ENCODE data around the gene ARID4B.
"Not testable (repeated sequence)": the region's sequence is repeated elsewhere in the genome, so short reads cannot be mapped to it uniquely, and the experiment has no call there.

Gene ARID4B

GRCh38 chr1:235221653-235222375 is 106.2 kb downstream of the ARID4B start:
- DNase-seq: no peak

- no peak for DNase-seq
Observed at GRCh38 chr1:235215453-235215852, 112.5 kb downstream of the ARID4B start.

GRCh38 chr1:235214962-235215361 is 113.0 kb downstream of the ARID4B start:
- DNase-seq: not testable (repeated sequence)

- DNase-seq: peak; percentile 14
Observed at GRCh38 chr1:235213752-235214151, 114.2 kb downstream of the ARID4B start.

DNA sequence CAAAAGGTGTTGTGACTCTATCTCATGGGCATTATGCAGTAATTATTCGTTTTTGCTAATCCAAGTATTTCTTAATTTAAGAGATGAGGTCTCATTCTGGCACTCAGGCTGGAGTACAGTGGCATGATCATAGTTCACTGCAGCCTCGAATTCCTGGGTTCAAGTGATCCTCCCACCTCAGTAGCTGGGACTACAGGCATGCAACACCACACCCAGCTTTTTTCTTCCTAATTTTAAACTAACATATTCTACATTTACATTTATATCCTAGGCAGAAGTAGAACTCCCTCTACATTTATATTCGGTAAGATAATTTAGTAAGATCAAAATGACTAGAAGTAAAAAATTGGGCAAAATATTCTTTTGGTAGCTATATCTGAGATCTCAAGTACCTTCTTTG is 116.5 kb downstream of the ARID4B start:
- DNase-seq: no peak

DNA sequence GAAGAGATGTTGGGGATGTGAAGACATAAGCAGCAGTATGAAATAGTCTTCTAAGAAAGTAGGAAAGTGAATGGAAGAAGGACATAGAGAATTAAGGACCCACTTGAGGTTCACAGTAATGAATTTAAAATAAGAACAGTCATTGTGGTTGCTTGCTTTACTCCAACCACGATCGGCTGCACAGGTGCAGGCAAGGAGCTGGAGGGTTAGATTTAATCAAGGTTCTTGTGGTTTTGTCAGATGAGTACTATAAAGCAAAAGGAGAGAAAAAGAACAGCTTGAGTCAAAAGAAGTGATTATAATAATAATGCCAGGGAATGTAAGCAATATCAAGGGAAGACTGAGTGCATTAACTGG is 120.8 kb downstream of the ARID4B start:
- peak; percentile 66 for DNase-seq

GRCh38 chr1:235206533-235207208 is 121.3 kb downstream of the ARID4B start:
- peak; percentile 64 for DNase-seq

- DNase-seq: no peak
Observed at GRCh38 chr1:235205687-235206086, 122.3 kb downstream of the ARID4B start.

GRCh38 chr1:235203428-235203827 is 124.6 kb downstream of the ARID4B start:
- DNase-seq: no peak

GRCh38 chr1:235202447-235202846 is 125.5 kb downstream of the ARID4B start:
- not testable (repeated sequence) for DNase-seq

- DNase-seq: no peak
Observed at GRCh38 chr1:235199441-235199840, 128.5 kb downstream of the ARID4B start.

DNA sequence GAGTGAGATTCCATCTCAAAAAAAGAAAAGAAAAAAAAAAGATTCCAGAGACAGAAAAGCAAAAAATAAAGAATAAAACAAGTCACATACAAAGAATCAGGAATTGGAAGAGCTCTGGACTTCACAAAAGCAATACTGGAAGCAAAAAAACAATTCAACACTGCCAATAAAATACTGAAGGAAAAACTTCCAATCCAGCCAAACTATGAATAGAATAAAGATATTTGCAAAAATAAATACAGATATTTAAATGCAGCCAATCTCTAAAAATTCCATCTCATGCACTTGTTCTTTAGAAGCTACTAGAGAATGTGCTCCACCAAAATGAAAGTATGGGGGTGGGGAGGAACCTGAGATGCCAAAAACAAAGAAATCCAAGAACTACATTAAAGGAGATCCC is 137.5 kb downstream of the ARID4B start:
- DNase-seq: no peak

- no peak for DNase-seq
Observed at GRCh38 chr1:235187316-235187715, 140.7 kb downstream of the ARID4B start.

DNA sequence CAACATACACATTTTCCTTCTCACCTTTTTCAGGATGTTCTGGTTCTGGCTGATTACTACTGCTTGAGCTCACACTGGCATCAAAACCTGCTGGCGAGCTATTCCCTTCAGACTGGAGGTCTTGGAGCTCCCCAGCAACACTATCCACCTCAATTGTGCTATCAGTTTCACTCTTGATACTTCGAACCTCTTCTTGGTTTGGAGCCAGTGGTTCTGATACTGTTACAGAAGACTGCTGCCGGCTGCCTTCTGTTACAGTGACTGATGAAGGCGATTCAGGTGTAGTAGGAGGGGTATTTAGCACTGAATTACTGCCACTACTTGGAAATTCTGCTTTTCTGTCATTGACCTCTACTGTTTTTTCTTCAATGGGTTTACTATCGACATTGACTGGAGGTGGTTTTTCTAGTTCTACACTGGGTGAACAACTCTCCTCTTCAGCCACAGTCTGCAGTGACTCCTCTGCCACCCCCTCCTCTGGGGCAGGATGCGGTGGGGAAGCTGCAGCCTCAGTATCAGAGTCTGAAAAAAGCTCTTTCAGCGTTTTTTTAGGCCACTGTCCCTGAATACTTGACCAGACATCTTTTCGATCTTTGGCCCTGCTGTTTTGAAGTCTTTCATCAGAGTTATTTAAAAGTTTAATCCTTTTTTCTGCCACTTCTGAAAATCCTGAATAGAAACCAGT is 146.3 kb downstream of the ARID4B start:
- DNase-seq: no peak

DNA sequence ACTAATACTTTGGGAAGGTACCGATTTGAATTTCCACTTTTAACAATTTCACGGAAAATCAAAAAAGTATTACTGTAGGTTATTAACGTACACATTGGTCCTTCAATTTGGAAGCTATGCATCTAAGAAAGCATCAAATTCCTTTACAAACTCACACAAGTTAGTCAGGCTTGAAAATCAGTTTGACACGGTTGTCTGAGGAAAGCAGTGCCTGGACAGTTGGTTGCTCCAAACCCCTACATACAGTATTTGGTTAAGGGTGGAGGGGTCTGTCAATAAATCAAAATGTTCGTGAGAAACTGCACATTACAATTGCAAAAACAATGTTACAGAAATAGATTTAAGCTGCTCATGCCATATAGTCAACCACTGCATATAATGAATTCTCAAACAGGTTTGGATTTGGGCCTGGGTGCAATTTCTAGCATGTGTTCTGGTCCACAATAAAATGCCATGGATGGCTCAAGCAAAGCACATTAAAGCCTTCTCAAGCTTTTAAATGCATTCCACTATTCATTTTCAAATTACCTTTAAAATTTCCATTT is 147.0 kb downstream of the ARID4B start:
- no peak for DNase-seq

GRCh38 chr1:235176486-235176885 is 151.5 kb downstream of the ARID4B start:
- no peak for DNase-seq

DNA sequence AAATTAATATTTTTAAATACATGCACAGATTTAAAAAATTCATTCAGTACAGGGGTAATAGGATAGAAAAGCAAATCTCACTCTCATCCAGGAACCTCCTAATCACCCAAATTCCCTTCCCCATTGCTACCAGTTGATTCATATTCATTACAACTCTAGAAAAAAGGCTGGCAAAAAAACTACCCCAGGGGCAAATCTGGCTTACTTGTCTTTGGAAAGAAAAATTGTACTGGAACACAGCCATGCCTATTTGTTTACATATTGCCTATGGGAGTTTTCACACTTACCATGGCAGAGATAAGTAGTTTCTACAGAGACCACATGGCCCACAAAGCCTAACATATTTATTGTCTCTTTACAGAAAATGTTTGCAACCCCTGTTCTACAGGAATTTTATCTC is 158.0 kb downstream of the ARID4B start:
- DNase-seq: no peak

- no peak for DNase-seq
Observed at GRCh38 chr1:235168375-235168774, 159.6 kb downstream of the ARID4B start.

DNA sequence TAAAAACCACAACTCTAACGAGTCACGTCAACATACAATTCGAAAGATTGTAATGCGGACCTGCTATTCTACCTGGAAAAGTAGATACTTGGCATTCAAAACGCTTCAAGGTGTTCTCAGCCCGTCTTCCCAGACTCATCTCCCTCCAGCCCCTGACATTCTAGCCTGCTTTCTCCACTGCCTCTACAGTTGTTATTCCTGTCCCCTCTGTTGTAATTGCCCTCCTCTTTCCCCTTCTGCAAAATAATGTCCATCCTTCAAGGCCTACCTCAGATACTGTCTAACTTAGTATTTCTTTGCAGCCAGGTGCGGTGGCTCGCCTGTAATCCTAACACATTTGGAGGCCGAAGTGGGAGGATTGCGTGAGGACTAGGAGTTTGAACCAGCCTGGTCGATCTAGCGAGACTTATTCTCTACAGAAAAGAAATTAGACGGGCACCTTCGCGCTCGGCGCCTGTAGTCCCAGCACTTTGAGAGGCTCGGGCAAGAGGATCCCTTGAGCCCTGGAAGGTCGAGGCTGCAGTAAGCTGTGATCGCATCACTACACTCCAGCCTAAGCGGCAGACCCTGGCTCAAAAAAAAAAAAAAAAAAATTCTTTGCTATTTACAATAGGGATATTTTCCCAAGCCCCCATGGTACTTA is 166.2 kb downstream of the ARID4B start:
- DNase-seq: no peak

GRCh38 chr1:235160957-235161684 is 166.9 kb downstream of the ARID4B start, which contains the start of gene RBM34:
Gene RBM34 (minus strand): TSS chr1:235161250. CDS start chr1:235161226, 24 bp downstream.
- DNase-seq: peak; percentile 95

DNA sequence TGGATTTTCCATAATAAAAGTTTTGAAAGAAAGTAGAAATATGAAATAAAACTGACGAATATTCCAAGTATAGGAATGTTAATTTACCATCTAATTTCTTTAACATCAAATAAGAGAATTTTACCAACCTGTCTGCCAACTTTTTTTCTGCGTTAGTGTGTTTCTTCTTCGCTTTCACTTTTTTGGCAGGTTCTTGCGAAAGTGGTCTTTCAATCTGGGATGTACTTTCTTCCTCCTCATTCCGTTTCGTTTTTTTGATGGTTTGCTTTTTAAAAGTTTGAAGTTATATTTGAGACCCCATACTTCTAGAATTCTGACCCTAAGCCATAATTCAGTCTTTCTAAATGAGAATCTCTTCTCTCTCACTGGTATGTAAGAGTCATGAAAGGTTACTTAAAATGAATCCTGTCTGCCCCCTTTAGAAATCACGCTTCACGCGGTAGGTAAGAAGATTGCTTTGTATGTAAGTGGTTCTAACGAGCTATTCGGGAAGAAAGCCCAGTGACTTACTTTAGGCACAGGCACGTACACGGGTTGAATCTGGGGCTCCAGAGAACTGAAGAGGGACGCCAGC is 167.5 kb downstream of the ARID4B start:
- no peak for DNase-seq

DNA sequence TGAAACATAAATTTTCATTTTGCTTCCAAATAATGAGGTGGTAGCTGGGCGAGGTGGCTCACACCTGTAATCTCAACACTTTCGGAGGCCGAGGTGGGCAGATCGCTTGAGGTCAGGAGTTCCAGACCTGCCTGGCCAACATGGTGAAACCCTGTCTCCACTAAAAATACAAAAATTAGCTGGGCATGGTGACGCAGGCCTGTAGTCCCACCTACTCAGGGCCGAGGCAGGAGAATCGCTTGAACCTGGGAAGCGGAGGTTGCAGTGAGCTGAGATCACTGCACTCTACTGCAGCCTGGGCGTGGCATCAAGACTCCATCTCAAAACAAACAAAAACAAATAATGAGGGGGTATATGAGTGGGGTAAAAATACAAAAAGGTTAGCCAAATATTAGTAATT is 168.0 kb downstream of the ARID4B start:
- DNase-seq: not testable (repeated sequence)

Measured in activated CD4-positive, alpha-beta T cell treated with anti-CD3 and anti-CD28 coated beads, Interleukin-2, Interleukin-6, amounts not matched to agents 100 ng/mL and 50 ng/mL, durations not matched to agents 16 hours and 8 hours (primary cell).